Left ventricle myocardium superior (tissue), 1 donor: ENCODE results near the gene USP20. TPM values are rescaled to one million over a fixed set of nuclear protein-coding genes. Genes with fewer than 3 reads are reported as not detected.

ENCODE experiments used
- ATAC-seq: fragments of 200-7000 bp; cut with Tn5 transposase; one replicate; pipeline ENCODE4 v1.9.1; 2020; ENCODE audit warnings: mild to moderate bottlenecking, moderate library complexity
- DNase-seq: peaks from one replicate; pipeline ENCODE4 v3.0.0-alpha.2; 2020
- intact Hi-C: fragments of 100-400 bp; cut with micrococcal nuclease; formaldehyde crosslinking; loops from one replicate; pipeline ENCODE4 v1.11.0; 2022
- total RNA-seq: library from RNA; stranded (reverse); fragmentation: NEBNext Ultra II Directional; extraction: Animal tissue kit (Norgen Biotek cat#: 25700); gene quantifications from one replicate; pipeline ENCODE4 v1.2.1, GENCODE V29; 2021
- donor health status: DM: no; HTN: yes; CAD: no; lungs with severe emphysema.

USP20 gene
- total RNA-seq, 1 donor from 2014 or later = 11.6 TPM

DNA sequence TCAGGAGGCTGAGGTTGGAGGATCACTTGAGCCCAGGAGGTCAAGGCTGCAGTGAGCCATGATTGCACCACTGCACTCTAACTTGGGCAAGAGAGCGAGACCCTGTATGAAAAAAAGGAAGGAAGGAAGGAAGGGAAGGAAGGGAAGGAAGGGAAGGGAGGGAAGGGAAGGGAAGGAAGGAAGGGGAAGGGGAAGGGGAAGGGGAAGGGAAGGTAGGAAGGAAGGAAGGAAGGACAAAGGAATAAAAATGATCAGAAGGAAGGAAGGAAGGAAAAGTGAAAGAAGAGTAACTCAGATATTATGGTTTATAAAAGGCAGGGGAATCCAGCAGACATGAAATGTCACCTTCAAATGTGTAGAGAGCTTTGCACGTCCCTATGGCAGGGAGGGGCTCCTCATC is 64.4 kb downstream of the USP20 start:
- no peak for DNase-seq
- intact Hi-C loops = no loop called here
- no peak for ATAC-seq

DNA sequence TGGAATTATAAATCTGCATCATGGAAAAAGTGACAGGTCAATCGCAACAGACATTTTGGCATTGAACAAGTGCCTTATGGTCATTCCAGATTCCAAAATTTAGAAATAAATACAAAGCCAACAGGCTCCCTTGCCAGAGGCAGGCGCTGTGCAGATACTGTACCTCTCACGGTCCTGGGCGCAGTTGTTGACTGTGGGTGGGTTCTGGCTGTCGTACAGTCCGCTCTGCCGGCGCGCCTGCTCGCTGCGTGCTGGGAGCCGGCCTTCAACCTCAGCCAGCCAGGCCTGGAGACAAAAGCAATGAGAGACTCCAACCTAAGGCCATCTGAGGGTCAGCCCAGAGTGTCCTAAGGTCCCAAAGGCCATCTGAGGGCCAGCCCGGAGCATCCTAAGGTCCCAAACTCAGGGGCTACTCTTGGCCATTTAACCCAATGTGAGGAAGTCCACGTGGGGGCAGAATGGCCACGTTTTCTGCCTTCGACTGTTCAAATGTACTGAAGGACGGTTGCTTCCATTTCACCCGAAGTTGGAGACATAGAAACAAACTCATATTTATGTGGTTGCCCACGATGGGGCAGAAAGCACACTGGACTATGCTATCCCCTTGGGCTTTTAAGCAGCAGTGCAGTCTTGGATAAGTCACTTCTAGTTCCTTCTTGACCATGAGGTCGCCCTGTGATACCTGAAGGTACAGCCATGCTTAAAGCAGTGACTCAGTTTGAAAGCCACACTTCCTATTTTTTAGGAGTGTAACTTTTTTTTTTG is 65.2 kb downstream of the USP20 start:
- ATAC-seq (no peak), DNase-seq (no peak)
- intact Hi-C loops = no loop called here

DNA sequence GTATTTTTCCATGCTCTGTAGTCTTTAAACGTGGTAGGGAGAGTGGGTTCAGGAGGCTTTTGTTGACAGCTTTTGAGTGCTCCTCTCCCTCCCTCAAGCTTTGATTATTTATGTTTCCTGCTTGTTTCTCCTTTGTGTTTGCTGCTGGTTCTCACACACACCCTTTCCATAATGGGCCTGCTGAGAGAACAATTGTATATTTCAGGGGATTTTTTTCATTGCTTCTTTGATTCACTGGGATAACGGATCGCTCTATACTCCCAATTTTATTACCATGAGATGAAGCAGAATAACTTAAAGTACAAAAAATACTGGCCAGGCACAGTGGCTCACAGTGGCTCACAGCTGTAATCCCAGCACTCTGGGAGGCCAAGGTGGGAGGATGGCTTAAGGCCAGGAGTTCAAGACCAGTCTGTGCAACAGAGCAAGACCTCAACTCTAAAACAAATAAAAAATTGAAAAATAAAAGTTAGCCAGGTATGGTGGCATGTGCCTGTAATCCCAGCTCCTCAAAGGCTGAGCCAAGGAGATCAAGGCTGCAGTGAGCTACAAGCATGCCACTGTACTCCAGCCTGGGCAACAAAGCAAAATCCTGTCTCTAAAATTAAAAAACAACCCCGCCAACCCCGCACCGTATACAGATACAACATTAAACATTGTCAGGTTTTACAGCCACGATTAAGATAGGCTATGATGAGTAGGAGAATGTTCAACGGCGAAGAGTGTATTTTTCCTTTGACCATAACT is 66.9 kb downstream of the USP20 start:
- DNase-seq = no peak
- intact Hi-C loops = no loop called here
- no peak for ATAC-seq

GRCh38 chr9:129902740-129903134 is 67.5 kb downstream of the USP20 start:
- intact Hi-C loops = no loop called here
- ATAC-seq (no peak), DNase-seq (no peak)

DNA sequence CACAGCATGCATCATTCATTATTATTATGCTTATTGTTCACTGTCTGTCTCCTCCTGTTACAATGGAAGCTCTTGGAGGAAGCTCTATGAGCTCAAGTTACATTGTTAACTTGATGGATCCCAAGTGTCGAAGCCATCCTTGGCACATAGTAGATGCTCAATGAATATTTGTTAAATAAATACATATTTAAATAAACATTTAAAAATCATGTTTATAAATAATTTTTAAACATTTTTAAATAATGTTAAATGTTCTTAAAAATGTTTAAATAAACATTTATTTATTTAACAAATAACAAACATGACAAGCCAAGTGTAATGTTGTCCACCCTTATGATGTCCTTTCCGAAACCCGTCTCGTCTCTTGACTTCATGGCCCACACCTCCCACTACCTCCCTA is 69.5 kb downstream of the USP20 start:
- intact Hi-C loops = no loop called here
- DNase-seq (no peak), ATAC-seq (no peak)

- DNase-seq = no peak
- no peak for ATAC-seq
- intact Hi-C loops = no loop called here
Measured at GRCh38 chr9:129906298-129906697, 71.0 kb downstream of the USP20 start.

GRCh38 chr9:129907201-129907600 is 71.9 kb downstream of the USP20 start:
- intact Hi-C loops = no loop called here
- DNase-seq = no peak
- no peak for ATAC-seq

- DNase-seq (no peak), ATAC-seq (no peak)
- intact Hi-C loops = no loop called here
Measured at GRCh38 chr9:129908906-129909305, 73.6 kb downstream of the USP20 start.

- intact Hi-C loops = no loop called here
- ATAC-seq (no peak), DNase-seq (no peak)
Measured at GRCh38 chr9:129909851-129910250, 74.6 kb downstream of the USP20 start.

DNA sequence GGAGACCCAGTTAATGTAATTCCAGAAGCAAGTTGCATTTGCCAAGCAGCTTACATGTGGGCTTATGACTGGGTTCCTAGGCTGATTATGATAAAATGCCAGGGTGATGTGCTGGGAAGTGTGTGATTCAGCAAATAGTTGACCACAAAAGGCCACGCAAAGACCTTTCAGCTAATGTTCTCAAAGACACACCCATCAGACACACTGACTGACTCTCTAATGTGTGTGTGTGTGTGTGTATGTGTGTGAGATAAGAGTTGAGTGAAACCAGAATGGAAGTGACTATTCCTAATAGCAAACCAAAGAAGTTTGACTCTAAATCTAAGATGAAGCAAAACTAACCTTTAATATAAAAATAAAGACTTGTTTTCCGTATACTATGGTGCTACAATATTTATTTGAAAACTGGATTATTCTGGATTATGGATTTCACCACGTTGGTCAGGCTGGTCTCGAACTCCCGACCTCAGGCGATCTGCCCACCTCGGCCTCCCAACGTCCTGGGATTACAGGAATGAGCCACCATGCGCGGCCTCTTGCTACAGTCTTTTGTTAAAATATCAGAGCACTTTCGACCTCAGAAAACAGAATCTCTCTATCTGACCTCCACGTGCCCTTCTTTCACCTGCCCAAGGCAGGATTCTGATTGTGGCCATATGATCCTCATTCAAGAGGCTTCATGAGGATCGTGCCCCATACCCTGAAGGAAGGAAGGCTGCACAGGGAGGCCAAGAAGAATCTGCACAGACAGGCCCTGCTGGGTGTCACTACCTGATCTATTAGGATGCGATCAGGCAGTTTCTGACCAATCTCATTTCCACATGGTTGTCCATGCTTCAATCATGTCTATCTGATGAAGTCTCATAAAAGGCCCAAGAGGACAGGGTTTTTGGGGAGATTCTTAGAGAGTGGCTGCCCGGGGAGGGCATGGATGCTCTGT is 75.6 kb downstream of the USP20 start:
- DNase-seq (no peak), ATAC-seq (no peak)
- intact Hi-C loops = no loop called here

GRCh38 chr9:129914051-129914450 is 78.8 kb downstream of the USP20 start:
- DNase-seq (no peak), ATAC-seq (no peak)
- intact Hi-C loops = no loop called here

GRCh38 chr9:129916707-129917106 is 81.4 kb downstream of the USP20 start:
- intact Hi-C loops = no loop called here
- DNase-seq (no peak), ATAC-seq (no peak)

GRCh38 chr9:129918296-129918950 is 83.2 kb downstream of the USP20 start:
- ATAC-seq (no peak), DNase-seq (no peak)
- intact Hi-C loops = no loop called here

GRCh38 chr9:129919277-129919676 is 84.0 kb downstream of the USP20 start:
- ATAC-seq (no peak), DNase-seq (no peak)
- intact Hi-C loops = no loop called here

DNA sequence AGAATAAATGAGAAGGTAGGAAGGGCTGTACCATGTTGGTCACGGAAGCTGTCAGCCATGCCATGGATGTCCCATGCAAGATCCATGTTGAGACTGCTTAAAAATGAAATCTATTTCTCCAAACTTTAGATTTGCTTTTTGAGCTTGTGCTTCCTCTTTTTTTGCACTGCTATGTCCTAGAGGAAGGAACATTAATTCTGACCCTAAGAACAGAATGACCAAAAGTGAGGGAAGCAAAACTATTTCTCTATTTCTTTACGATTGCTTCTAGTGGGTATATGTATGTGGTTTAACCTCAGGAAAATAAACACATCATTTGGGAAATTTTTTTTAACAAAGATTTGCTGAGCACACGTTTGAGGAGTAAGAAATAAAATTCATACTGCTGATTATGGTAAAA is 84.6 kb downstream of the USP20 start:
- ATAC-seq (peak; percentile 50), DNase-seq (no peak)
- intact Hi-C loops = no loop called here

DNA sequence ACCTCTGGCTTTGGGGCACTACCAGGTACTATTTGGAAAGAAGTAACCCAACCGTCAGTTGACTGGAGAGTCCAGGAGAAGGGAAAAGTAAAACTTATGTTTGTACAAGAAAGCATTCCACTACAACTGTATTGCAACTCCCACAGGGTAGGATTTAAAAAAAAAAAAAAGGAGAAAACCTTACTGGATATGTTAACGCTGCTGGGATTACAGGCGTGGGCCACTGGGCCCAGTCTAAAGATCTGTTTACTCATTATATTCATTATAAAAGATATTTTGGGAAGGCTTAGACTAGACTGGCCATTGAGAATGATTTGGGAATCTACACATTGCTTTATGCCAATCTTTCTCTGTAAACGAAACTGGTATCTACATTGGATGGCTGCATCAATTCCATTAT is 86.6 kb downstream of the USP20 start:
- intact Hi-C loops = no loop called here
- ATAC-seq (no peak), DNase-seq (no peak)

- no peak for ATAC-seq
- intact Hi-C loops = no loop called here
- DNase-seq = no peak
Measured at GRCh38 chr9:129923589-129923988, 88.3 kb downstream of the USP20 start.

DNA sequence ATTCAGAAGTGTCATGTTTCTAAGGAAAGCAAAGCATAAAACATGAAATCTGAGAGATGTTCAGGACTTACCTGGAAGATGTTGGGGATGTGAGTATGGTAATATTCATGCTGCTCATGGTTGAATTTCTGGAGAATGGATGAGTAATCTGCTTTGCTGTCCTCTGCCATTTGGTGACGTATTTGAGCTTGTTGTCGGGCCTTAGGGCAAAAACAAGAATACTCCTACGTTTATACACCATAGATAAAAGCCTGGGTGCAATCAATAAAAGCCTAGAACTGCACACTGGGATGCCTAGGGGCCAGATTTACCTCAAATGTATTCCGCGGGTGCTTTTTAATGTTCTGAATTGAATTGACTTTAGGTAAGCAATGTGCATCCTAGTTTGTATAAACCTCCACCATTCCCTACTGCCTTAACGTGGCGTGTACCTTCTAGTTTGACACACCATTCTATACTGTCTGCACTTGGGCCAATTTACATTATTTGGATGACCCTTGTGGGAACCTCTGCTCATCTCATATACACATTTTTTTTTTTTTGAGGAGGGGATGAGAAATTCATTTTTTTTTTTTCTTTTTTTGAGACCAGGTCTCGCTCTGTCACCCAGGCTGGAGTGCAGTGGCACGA is 94.4 kb downstream of the USP20 start:
- no peak for DNase-seq
- ATAC-seq = no peak
- intact Hi-C loops = no loop called here

GRCh38 chr9:129930743-129931142 is 95.5 kb downstream of the USP20 start:
- DNase-seq (no peak), ATAC-seq (no peak)
- intact Hi-C loops = no loop called here
